Hepatocyte (in vitro differentiated cells): ENCODE results near the gene SERPINA3.

Source experiments
- EZH2 ChIP-seq: fragments of 200-600 bp; sonication (generic); IDR thresholded peaks from 2 replicates; pipeline ENCODE4 v1.6.1; 2016; ENCODE audit warnings: antibody characterized with exemption, mild to moderate bottlenecking, borderline replicate concordance
- EZH2phosphoT487 ChIP-seq: fragments of 200-600 bp; sonication (generic); IDR thresholded peaks from one replicate; pipeline ENCODE4 v1.6.1; 2018; ENCODE audit warnings: antibody characterized with exemption, mild to moderate bottlenecking, low read depth, moderate library complexity; ENCODE audit not compliant: unreplicated experiment, severe bottlenecking
- TF ChIP-seq, protein P1 (sequence below): fragments of 200-600 bp; sonication (generic); IDR thresholded peaks from 2 replicates; pipeline ENCODE4 v1.5.1; 2016; ENCODE audit warnings: antibody characterized with exemption, mild to moderate bottlenecking; ENCODE audit not compliant: poor library complexity

DNA sequence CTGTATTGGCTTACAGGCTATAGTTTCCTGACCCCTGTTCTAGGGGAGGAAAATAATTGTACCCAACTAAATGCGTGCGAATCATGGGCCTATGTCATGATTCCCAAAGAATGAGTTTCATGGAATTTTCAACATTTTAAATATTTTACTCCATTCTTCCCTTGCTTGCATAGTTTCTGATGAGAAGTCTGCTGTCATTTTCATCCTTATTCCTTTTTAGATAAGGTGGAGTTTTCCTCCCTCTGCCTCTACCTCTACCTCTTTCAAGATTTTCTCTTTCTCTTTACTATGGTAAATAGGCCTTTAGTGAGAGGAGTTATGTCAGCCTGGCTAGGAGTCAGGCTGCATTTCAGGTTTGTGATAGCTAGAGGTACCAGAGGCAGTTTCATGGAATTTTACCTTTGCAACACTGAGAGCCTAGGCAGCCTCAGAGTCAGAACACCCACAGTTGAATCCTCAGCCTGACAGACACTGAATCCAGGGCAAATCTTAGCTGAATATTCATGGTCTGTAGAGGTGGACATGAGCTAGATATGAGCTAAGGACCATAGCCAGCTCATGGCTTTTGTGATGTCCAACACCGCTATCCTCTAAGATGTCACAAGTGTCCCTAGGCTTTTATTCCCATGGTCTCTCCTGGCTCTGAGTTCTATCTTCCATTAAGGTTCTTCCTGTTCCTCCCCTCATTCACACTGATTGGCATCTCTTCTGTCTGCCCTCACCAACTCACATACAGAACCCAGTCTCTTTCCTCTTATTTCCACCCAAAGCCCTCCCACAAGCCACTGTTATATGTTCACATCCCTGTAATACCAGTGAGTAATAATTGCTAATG, 6.0 kb downstream of the SERPINA3 start:
- TF ChIP-seq EZH2 (no peak), EZH2phosphoT487 (no peak)
- TF ChIP-seq, protein P1, sequence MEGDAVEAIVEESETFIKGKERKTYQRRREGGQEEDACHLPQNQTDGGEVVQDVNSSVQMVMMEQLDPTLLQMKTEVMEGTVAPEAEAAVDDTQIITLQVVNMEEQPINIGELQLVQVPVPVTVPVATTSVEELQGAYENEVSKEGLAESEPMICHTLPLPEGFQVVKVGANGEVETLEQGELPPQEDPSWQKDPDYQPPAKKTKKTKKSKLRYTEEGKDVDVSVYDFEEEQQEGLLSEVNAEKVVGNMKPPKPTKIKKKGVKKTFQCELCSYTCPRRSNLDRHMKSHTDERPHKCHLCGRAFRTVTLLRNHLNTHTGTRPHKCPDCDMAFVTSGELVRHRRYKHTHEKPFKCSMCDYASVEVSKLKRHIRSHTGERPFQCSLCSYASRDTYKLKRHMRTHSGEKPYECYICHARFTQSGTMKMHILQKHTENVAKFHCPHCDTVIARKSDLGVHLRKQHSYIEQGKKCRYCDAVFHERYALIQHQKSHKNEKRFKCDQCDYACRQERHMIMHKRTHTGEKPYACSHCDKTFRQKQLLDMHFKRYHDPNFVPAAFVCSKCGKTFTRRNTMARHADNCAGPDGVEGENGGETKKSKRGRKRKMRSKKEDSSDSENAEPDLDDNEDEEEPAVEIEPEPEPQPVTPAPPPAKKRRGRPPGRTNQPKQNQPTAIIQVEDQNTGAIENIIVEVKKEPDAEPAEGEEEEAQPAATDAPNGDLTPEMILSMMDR: no peak
